Stimulated activated CD8-positive, alpha-beta memory T cell treated with anti-CD3 and anti-CD28 coated beads, Interleukin-4, amount 100 ng/mL, for 4 hours (primary cell): Measurements from ENCODE around the gene STX4.

Source experiments
- DNase-seq, 2 donors: peaks; one replicate each; pipeline ENCODE4 v3.0.0-alpha.2; 2020; ENCODE audit warnings: low read depth in 2 of 2, low spot score in 1 of 2

Gene STX4

DNA sequence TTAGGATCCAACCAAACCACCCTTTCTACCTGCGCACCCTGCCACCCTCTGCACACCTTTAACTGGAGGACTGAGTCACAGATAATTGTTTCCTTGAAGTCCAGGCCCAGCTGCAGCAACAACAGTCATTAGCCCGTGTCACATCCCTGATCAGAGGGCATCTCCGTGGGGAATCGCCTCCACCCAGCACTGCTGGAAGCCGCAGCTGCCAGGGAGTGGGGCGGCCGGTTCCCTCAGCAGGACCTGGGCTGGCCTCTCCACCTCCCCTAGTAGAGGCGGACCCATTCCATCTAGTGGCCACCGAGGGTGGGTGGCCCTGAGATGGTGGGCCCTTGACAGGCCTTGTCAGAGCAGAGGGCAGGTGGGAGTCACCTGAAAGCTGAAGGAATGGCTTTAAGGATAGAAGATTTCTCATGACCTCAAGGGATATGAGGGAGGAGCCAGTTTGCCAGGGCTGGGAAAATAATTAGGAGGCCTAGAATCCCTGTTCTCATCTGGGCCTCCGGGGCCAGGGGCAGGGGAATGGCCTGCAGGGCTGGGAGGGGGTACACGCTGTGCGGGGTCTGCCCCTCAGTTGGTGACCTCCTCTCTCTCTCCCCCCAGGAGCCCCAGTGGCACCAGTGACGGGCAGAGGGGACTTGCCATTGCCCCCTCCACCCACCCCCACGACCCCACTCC lies 49.1 kb downstream of the STX4 start:
- no peak for DNase-seq

GRCh38 chr16:31083081-31083480 lies 49.7 kb downstream of the STX4 start:
- no peak for DNase-seq

DNA sequence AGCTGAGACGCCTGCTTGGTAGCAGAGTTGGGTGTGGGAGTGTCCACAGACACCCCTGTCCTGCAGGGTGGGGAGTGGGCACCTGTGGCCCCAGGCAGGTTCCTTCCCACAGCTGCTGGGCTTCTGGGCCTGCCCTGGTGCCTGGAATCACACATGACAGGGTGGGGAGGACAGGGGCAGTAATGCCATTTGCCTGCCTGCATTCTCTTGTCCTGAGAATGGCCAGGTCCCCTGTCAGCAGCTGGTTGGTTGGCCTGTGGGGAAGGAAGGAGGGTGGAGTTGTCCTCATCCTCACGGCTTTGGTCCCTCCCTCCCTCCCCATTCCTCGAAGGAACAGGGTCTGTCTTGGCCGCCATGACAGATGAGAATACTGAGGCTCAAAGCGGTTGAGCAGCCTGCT lies 50.2 kb downstream of the STX4 start:
- no peak for DNase-seq

GRCh38 chr16:31083981-31084380 lies 50.6 kb downstream of the STX4 start:
- DNase-seq = no peak

DNA sequence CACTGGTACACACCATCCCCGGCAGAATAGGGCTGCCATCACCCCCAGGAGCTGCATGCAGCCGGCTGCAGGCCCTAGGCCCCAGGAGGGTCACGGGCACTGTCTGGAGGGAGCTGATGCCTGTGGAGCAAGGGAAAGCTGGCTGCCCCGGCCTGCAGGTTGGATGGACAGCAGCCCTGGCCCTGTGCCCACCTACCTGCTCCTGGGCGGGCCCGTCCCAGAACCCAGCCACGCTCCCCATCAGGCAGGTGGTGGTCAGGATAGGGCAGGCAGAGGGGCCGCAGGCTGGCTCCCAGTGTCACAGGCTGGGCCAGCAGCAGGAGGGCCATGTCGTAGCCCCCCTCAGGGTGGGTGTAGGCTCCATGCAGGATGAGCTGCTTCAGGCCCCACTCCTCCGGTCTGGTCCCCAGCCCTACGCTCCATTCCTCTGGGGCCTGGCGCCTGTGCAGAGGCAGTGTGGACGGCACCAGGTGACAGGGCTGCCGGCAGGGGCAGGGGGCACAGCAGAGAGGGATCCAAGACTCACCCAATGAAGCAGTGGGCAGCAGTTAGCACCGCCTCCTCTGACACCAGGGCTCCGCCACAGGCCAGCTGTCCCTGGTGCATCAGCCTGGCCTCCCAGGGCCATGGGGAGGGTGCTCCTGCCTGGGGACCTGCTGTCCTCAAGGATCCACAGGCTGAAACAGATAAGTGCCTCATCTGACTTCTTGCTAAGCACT lies 51.4 kb downstream of the STX4 start:
- DNase-seq = no peak

DNA sequence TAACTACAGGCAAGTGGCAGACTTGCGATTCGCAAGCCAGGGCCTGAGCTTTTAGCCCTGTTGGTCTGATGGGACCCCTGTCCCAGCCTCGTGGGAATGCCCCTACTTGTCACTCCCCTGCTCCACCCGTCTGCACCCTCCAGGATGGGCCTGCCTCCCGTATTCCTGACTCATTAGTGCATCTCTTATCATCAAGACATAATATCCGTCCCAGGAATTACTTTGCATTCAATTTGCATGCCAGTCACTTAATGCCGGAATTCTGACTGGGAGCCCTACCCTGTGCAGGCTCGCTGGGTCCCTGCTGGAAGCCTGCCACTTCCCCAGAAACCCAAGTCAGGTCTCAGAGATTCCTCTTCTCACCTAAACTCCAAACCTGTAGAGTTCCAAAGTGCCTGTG lies 52.1 kb downstream of the STX4 start:
- DNase-seq = no peak

DNA sequence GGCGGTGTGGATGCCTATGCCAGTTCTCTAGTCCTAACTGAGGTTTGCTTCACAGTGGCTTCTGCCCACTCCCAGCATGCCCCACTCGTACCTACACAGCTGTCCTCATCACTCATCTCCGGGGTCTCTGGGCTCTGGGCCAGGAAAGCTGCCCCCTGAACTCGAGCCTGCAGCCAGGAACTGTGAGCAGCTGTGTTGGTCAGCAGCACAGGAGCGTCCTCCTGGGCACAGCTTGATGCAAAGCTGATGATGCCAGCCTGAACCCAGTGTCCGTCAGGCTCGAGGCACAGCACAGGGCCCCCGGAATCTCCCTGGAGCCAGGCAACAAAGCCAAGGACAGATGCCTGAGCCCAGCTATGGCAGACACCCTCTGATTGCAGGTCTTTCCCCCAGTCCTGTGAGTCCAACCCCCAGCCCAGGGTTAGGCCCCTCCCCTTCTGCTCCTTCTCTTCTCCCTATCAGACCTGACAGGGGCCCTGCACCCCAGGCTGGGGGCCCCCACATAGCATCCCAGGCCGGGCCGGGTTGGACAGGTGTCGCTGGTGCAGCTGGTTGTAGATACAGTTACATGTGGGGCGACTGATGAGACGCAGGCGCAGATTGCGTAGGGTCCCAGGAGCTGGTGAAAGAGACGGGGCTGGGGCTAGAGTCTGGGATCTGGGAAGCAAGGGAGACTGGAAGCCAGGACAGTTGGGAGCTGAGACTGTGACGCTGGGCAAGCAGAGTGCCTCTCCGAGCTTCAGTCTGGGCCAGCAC lies 52.7 kb downstream of the STX4 start:
- no peak for DNase-seq

GRCh38 chr16:31086629-31086906 lies 53.2 kb downstream of the STX4 start:
- no peak for DNase-seq

DNA sequence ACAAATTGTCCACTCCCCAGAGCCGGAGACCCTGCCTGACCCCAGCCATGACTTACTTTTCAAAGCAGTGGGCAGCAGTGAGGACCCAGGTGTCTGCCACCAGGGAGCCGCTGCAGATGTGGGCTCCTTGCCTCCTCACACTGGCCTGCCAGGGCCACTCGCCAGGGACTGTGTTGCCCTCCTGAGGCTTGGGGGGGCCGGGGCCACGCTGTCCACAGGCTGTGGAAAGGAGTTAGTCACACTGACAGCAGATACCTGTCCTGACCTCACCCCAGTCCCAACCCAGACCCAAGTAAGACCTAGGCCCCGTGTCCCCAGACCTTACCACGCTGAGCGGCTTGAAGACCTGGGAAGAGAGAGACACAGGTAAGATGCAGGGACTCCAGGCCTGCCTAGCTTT lies 54.1 kb downstream of the STX4 start:
- DNase-seq = no peak

DNA sequence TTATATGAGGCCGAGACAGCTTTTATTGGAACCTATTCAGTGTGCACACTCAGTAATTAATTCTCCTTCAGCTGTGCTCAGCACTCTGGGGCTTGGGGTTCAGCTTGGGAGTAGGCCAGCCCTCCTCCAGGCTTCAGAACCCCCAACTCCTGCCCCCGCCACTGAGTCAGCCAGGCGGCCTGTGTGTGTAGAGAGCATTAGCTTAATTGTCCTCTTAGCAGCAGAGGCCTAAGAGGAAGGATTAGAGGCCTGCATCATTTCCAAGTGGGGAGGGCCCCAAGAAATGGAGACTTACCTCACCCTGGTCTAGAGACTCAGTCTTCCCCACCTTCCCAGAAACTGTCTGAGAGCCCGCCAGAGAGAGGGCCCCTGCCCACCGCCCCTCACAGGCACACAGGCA lies 54.6 kb downstream of the STX4 start:
- DNase-seq = no peak

DNA sequence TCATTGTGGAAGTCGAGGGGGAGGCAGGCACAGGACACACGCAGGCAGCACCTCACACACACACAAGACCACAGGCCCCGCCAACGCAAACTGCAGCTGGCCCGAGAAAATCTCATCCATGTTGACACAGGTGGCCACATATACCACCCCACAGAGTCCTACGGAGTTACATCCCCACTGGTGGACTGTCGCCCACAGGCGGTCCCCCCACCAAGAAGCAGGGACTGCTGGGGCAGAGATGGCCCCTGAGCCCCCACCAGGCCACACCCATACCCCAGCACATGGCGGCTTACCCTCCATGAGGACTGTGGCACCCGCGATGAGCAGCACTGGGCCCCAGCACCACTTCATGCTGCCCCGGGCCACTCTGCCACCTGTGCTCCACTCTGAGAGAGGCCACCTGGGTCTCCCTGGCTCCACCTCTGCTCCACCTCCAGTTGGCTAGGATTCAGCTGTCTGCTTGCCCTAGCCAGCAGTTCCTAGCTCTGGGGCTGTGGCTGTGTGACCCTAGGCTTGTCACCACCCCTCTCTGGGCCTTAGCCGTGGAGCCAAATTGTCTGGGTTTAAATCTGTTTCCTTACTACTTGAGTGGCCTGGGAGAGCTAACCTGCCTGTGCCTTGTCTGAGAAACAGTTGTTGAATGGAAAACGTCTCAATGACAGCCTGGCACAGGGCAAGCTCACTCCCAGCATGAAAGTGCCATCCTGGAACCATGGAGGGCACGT lies 55.3 kb downstream of the STX4 start, which contains the start of gene PRSS53:
Gene PRSS53 (minus strand): TSS at position 485 of the 725 bp plus-strand sequence. CDS start 134 bp downstream, at position 351.
- DNase-seq = no peak

DNA sequence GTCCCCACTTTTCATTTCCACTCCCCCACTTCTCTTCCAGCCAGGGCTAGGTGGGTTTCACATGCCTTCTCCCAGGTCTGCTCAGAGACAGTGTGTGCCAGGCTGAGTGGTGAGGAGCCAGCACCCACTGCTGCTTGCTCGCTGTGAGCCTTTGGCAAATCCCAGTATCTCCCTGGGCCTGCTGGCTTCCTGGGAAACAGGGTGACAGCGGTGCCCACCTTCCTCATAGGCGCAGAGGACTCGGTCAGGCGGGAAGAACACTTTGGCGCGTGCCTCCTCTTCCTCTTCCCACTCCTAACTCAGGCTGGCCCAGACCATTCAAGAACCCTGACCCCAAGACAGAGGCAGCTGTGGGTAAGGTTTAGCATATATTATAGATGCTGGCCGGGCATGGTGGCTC lies 55.8 kb downstream of the STX4 start:
- DNase-seq = no peak
